Measurements from ENCODE around the gene RPRD2. TPM values are rescaled to one million over a fixed set of nuclear protein-coding genes. Genes with fewer than 3 reads are reported as not detected.

The RPRD2 gene
- total RNA-seq (2022; extraction: Qiagen RNA extraction) = 12.5 to 15.7 TPM (median 13.7 TPM) in 5 replicates

GRCh38 chr1:150363426-150364230, at the start of gene RPRD2:
Gene RPRD2, plus strand, starts transcription at chr1:150364147. Its CDS starts 568 bp downstream, at chr1:150364715.

GRCh38 chr1:150486966-150487762, 123.2 kb downstream of the RPRD2 start, which contains the start of gene TARS2:
Gene TARS2, plus strand, starts transcription at chr1:150487419. Its CDS starts 32 bp downstream, at chr1:150487451.

GRCh38 chr1:150507912-150508864, 144.2 kb downstream of the RPRD2 start, which contains the start of gene ECM1:
Gene ECM1, plus strand, starts transcription at chr1:150508109. Its CDS starts 101 bp downstream, at chr1:150508210.

GRCh38 chr1:150515328-150516049, 151.5 kb downstream of the RPRD2 start, which contains the start of gene FALEC:
Gene FALEC, plus strand, starts transcription at chr1:150515752.

Other genes with a start within 250 kb of the RPRD2 start
- gene PLEKHO1, start 214.2 kb upstream of the RPRD2 start, total RNA-seq (2022; extraction: Qiagen RNA extraction) = 5.6 to 7.7 TPM (median 6.3 TPM) in 5 replicates
- 37.9 to 55.8 TPM (median 42.3 TPM) in 5 replicates for gene ANP32E, start 128.0 kb upstream of the RPRD2 start, total RNA-seq (2022; extraction: Qiagen RNA extraction)
- not detected in 5 replicates for gene CA14, start 106.4 kb upstream of the RPRD2 start, total RNA-seq (2022; extraction: Qiagen RNA extraction)
- 134 to 156 TPM (median 147 TPM) in 5 replicates for gene APH1A, start 95.1 kb upstream of the RPRD2 start, total RNA-seq (2022; extraction: Qiagen RNA extraction)
- 0.15 to 0.33 TPM (median 0.29 TPM) in 5 replicates for gene C1orf54, start 91.4 kb upstream of the RPRD2 start, total RNA-seq (2022; extraction: Qiagen RNA extraction)
- gene CIART, start 81.6 kb upstream of the RPRD2 start, total RNA-seq (2022; extraction: Qiagen RNA extraction) = 1.5 to 3.1 TPM (median 2.2 TPM) in 5 replicates
- gene MRPS21, start 70.3 kb upstream of the RPRD2 start, total RNA-seq (2022; extraction: Qiagen RNA extraction) = 74.4 to 93.9 TPM (median 89.7 TPM) in 5 replicates
- gene PRPF3, start 42.6 kb upstream of the RPRD2 start, total RNA-seq (2022; extraction: Qiagen RNA extraction) = 48.2 to 64.3 TPM (median 54.6 TPM) in 5 replicates
- gene TARS2, start 123.3 kb downstream of the RPRD2 start, total RNA-seq (2022; extraction: Qiagen RNA extraction) = 21.1 to 25.0 TPM (median 23.1 TPM) in 5 replicates
- 1.4 to 2.0 TPM (median 1.8 TPM) in 5 replicates for gene ECM1, start 144.0 kb downstream of the RPRD2 start, total RNA-seq (2022; extraction: Qiagen RNA extraction)
- 0.22 TPM in 1 of 5 replicates, not detected in the others for gene FALEC, start 151.6 kb downstream of the RPRD2 start, total RNA-seq (2022; extraction: Qiagen RNA extraction)
- gene ADAMTSL4, start 185.3 kb downstream of the RPRD2 start, total RNA-seq (2022; extraction: Qiagen RNA extraction) = 4.4 to 7.3 TPM (median 6.8 TPM) in 5 replicates
- gene MCL1, start 215.5 kb downstream of the RPRD2 start, total RNA-seq (2022; extraction: Qiagen RNA extraction) = 227 to 337 TPM (median 299 TPM) in 5 replicates